HepG2 (cell line): Measurements from ENCODE around the gene MYO1G. TPM values are rescaled to one million over a fixed set of nuclear protein-coding genes. Genes with fewer than 3 reads are reported as not detected.

Experiments
- BHLHE40 ChIP-seq: IDR thresholded peaks from 2 replicates; pipeline ENCODE4 v1.6.1; 2011; ENCODE audit warnings: low read length, improper control_type of control experiment
- DRAP1 ChIP-seq: IDR thresholded peaks from 2 replicates; pipeline ENCODE4 v1.6.1; 2016; ENCODE audit warnings: missing genetic modification reagents, missing compliant biosample characterization
- EP300 ChIP-seq, 3 experiments: sonication (generic) in 1 of 3; formaldehyde crosslinking in 1 of 3; IDR thresholded peaks; 2 replicates each; pipeline versions ENCODE4 v1.5.1 to v1.6.1; 2011 to 2020; ENCODE audit warnings: low read depth in 2 of 3, low read length in 2 of 3, borderline replicate concordance in 1 of 3, improper control_type of control experiment in 1 of 3, mild to moderate bottlenecking in 1 of 3, missing genetic modification reagents in 1 of 3, moderate library complexity in 1 of 3
- GATAD1 ChIP-seq: IDR thresholded peaks from 2 replicates; pipeline ENCODE4 v1.6.1; 2016; ENCODE audit warnings: missing genetic modification reagents, missing compliant biosample characterization
- HIVEP1 ChIP-seq: sonication (generic); formaldehyde crosslinking; IDR thresholded peaks from 2 replicates; pipeline ENCODE4 v1.4.0; 2020; ENCODE audit warnings: mild to moderate bottlenecking, missing genetic modification reagents
- HNF4G ChIP-seq, 2 experiments: sonication (generic) in 1 of 2; formaldehyde crosslinking in 1 of 2; IDR thresholded peaks; 2 replicates each; pipeline versions ENCODE4 v1.4.0 to v1.6.1; 2011 to 2020; ENCODE audit warnings: borderline replicate concordance in 2 of 2, low read depth in 2 of 2, mild to moderate bottlenecking in 2 of 2, low read length in 1 of 2, missing genetic modification reagents in 1 of 2, moderate library complexity in 1 of 2
- MED1 ChIP-seq: sonication (generic); formaldehyde crosslinking; IDR thresholded peaks from 2 replicates; pipeline ENCODE4 v1.4.0; 2020; ENCODE audit warnings: missing genetic modification reagents
- MIXL1 ChIP-seq: IDR thresholded peaks from 2 replicates; pipeline ENCODE4 v1.6.1; 2016
- PAX8 ChIP-seq: sonication (generic); formaldehyde crosslinking; IDR thresholded peaks from 2 replicates; pipeline ENCODE4 v1.8.0; 2022; ENCODE audit warnings: mild to moderate bottlenecking, missing genetic modification reagents, borderline replicate concordance
- POLR2A ChIP-seq, 2 experiments: IDR thresholded peaks; 2 replicates each; pipeline ENCODE4 v1.6.1; 2011; ENCODE audit warnings: low read depth in 2 of 2, low read length in 2 of 2, mild to moderate bottlenecking in 1 of 2, moderate library complexity in 1 of 2; ENCODE audit not compliant: insufficient read depth in 1 of 2
- RAD51 ChIP-seq: fragments of 450-650 bp; IDR thresholded peaks from 2 replicates; pipeline ENCODE4 v1.6.1; 2016; ENCODE audit warnings: borderline replicate concordance
- RBAK ChIP-seq: sonication (generic); formaldehyde crosslinking; IDR thresholded peaks from 2 replicates; pipeline ENCODE4 v1.5.1; 2020; ENCODE audit warnings: mild to moderate bottlenecking, missing genetic modification reagents
- SALL2 ChIP-seq: sonication (generic); formaldehyde crosslinking; IDR thresholded peaks from 2 replicates; pipeline ENCODE4 v1.8.1; 2023; ENCODE audit warnings: mild to moderate bottlenecking, missing genetic modification reagents, inconsistent platforms
- SAP130 ChIP-seq: IDR thresholded peaks from 2 replicates; pipeline ENCODE4 v1.6.1; 2016; ENCODE audit warnings: low read depth
- SP140L ChIP-seq: sonication (generic); formaldehyde crosslinking; IDR thresholded peaks from 2 replicates; pipeline ENCODE4 v1.4.0; 2020; ENCODE audit warnings: missing genetic modification reagents, borderline replicate concordance
- TARDBP ChIP-seq: sonication (generic); formaldehyde crosslinking; IDR thresholded peaks from 2 replicates; pipeline ENCODE4 v1.8.0; 2022; ENCODE audit warnings: mild to moderate bottlenecking, missing genetic modification reagents
- THAP7 ChIP-seq: sonication (generic); formaldehyde crosslinking; IDR thresholded peaks from 2 replicates; pipeline ENCODE4 v1.8.1; 2023; ENCODE audit warnings: mild to moderate bottlenecking, missing genetic modification reagents
- ZBTB38 ChIP-seq: sonication (generic); formaldehyde crosslinking; IDR thresholded peaks from 2 replicates; pipeline ENCODE4 v1.5.1; 2020; ENCODE audit warnings: mild to moderate bottlenecking, missing genetic modification reagents
- ZBTB7B ChIP-seq: sonication (generic); formaldehyde crosslinking; IDR thresholded peaks from 2 replicates; pipeline ENCODE4 v1.4.0; 2020; ENCODE audit warnings: missing genetic modification reagents
- ZKSCAN8 ChIP-seq: IDR thresholded peaks from 2 replicates; pipeline ENCODE4 v1.6.1; 2016; ENCODE audit warnings: borderline replicate concordance, missing genetic modification reagents, missing compliant biosample characterization
- ZNF282 ChIP-seq: fragments of 450-650 bp; IDR thresholded peaks from 2 replicates; pipeline ENCODE4 v1.6.1; 2018; ENCODE audit not compliant: partially characterized antibody
- ZNF292 ChIP-seq: sonication (generic); formaldehyde crosslinking; IDR thresholded peaks from 2 replicates; pipeline ENCODE4 v1.8.1; 2022; ENCODE audit warnings: mild to moderate bottlenecking, low read depth, missing genetic modification reagents, borderline replicate concordance
- ZNF564 ChIP-seq: sonication (generic); formaldehyde crosslinking; IDR thresholded peaks from 2 replicates; pipeline ENCODE4 v1.8.1; 2023; ENCODE audit warnings: mild to moderate bottlenecking, missing genetic modification reagents
- ZNF589 ChIP-seq: sonication (generic); formaldehyde crosslinking; conservative IDR thresholded peaks from 2 replicates; pipeline ENCODE4 v1.8.0; 2022; ENCODE audit warnings: mild to moderate bottlenecking, moderate library complexity, missing genetic modification reagents
- ZNF614 ChIP-seq: IDR thresholded peaks from 2 replicates; pipeline ENCODE4 v1.6.1; 2018; ENCODE audit warnings: missing biosample characterization, missing genetic modification reagents, inconsistent platforms, borderline replicate concordance
- ZSCAN29 ChIP-seq: sonication (generic); formaldehyde crosslinking; conservative IDR thresholded peaks from 2 replicates; pipeline ENCODE4 v1.4.0; 2020; ENCODE audit warnings: mild to moderate bottlenecking, missing genetic modification reagents
- ZSCAN9 ChIP-seq: IDR thresholded peaks from 2 replicates; pipeline ENCODE4 v1.6.1; 2016; ENCODE audit warnings: borderline replicate concordance
- polyA plus RNA-seq, 8 experiments: library from polyadenylated mRNA; depleted of rRNA in 3 of 8; stranded (reverse) in 7 of 8; unstranded in 1 of 8; fragments of >200 nt; fragmentation: Illumina TruSeq in 4 of 8; extraction: Trizol in 4 of 8; gene quantifications; 2 replicates each; pipeline versions ENCODE4 v1.2.1 to v1.2.3, GENCODE V29; 2011 to 2016; ENCODE audit warnings: low read depth in 4 of 8, missing spikeins in 1 of 8, mixed read lengths in 1 of 8; ENCODE audit not compliant: insufficient read depth in 1 of 8
- total RNA-seq, 5 experiments: library from RNA; depleted of rRNA; stranded (reverse); fragments of >200 nt; fragmentation: Illumina TruSeq; extraction: Trizol; gene quantifications; 2 replicates each; pipeline ENCODE4 v1.2.3, GENCODE V29; 2016; ENCODE audit warnings: low read depth in 1 of 5
- TF ChIP-seq, protein P1 (sequence below): sonication (generic); formaldehyde crosslinking; IDR thresholded peaks from 2 replicates; pipeline ENCODE4 v1.5.1; 2020; ENCODE audit warnings: mild to moderate bottlenecking, missing genetic modification reagents, moderate library complexity
- TF ChIP-seq, protein P2 (sequence below): sonication (generic); formaldehyde crosslinking; IDR thresholded peaks from 2 replicates; pipeline ENCODE4 v1.8.0; 2023; ENCODE audit warnings: mild to moderate bottlenecking, missing genetic modification reagents

Gene MYO1G
- total and polyA plus RNA-seq, 2 of the 13 experiments (the other 11 are each of a cell fraction or from before 2014, with no cell fraction given): 0.29 to 1.1 TPM

GRCh38 chr7:44971902-44972441 lies 6.8 kb downstream of the MYO1G start (continued):
- TF ChIP-seq BHLHE40 (no peak), GATAD1 (CRISPR knock-in tag) (0 out of 2 replicates have a peak, but pooled peaks have one; percentile 34), SAP130 (peak; percentile 50), EP300 (IDR thresholded peaks at IDR 0.05; ENCODE audit: low read depth in 2 of 2, low read length in 2 of 2) (peak in 1 of 2 experiments; percentile 69; a peak in 1 of 4 replicates), EP300 (CRISPR knock-in tag; IDR thresholded peaks at IDR 0.05; ENCODE audit: borderline replicate concordance) (no peak), ZNF292 (peak; percentile 99; the same call in 1 of the 2 replicates), SP140L (no peak), ZNF564 (CRISPR knock-in tag) (no peak), ZNF589 (no peak), ZBTB7B (CRISPR knock-in tag) (peak; percentile 67; the same call in 1 of the 2 replicates), ZNF282 (no peak), HNF4G (IDR thresholded peaks at IDR 0.05; ENCODE audit: borderline replicate concordance, low read depth, low read length) (peak; percentile 54; the same call in 1 of the 2 replicates), HNF4G (CRISPR knock-in tag; IDR thresholded peaks at IDR 0.05; ENCODE audit: borderline replicate concordance, low read depth) (no peak), ZSCAN9 (CRISPR knock-in tag) (0 out of 2 replicates have a peak, but pooled peaks have one; percentile 30), THAP7 (CRISPR knock-in tag) (no peak), MED1 (CRISPR knock-in tag) (peak; percentile 64; the same call in 1 of the 2 replicates), SALL2 (CRISPR knock-in tag) (no peak), PAX8 (no peak), ZKSCAN8 (peak; percentile 98), HIVEP1 (CRISPR knock-in tag) (0 out of 2 replicates have a peak, but pooled peaks have one; percentile 32), TARDBP (CRISPR knock-in tag) (peak; percentile 55), ZBTB38 (CRISPR knock-in tag) (0 out of 2 replicates have a peak, but pooled peaks have one; percentile 25), MIXL1 (CRISPR knock-in tag) (peak; percentile 57; the same call in 1 of the 2 replicates), POLR2A (IDR thresholded peaks at IDR 0.05; ENCODE audit: insufficient read depth in 1 of 2, low read depth in 2 of 2, low read length in 2 of 2) (no peak; a peak in 1 of 4 replicates), ZNF614 (CRISPR knock-in tag) (peak; percentile 43; the same call in 1 of the 2 replicates), RBAK (no peak), ZSCAN29 (no peak), RAD51 (no peak), DRAP1 (CRISPR knock-in tag) (no peak)
- TF ChIP-seq, protein P1, sequence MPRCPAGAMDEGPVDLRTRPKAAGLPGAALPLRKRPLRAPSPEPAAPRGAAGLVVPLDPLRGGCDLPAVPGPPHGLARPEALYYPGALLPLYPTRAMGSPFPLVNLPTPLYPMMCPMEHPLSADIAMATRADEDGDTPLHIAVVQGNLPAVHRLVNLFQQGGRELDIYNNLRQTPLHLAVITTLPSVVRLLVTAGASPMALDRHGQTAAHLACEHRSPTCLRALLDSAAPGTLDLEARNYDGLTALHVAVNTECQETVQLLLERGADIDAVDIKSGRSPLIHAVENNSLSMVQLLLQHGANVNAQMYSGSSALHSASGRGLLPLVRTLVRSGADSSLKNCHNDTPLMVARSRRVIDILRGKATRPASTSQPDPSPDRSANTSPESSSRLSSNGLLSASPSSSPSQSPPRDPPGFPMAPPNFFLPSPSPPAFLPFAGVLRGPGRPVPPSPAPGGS (CRISPR knock-in tag): 0 out of 2 replicates have a peak, but pooled peaks have one; percentile 42
- TF ChIP-seq, protein P2, sequence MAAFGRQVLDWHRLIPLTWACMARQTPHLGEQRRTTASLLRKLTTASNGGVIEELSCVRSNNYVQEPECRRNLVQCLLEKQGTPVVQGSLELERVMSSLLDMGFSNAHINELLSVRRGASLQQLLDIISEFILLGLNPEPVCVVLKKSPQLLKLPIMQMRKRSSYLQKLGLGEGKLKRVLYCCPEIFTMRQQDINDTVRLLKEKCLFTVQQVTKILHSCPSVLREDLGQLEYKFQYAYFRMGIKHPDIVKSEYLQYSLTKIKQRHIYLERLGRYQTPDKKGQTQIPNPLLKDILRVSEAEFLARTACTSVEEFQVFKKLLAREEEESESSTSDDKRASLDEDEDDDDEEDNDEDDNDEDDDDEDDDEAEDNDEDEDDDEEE (CRISPR knock-in tag): no peak
